HL-60 (cell line): ENCODE data around the gene DET1.
"Not testable (repeated sequence)": the region's sequence is repeated elsewhere in the genome, so short reads cannot be mapped to it uniquely, and the experiment has no call there.

Experiments
- DNase-seq, 2 experiments: peaks; one replicate each; pipeline ENCODE4 v3.0.0-alpha.2; 2010 to 2020; ENCODE audit warnings: low read depth in 1 of 2, low spot score in 1 of 2
- H3K27ac ChIP-seq: fragments of 250-450 bp; sonication (Bioruptor Pico); replicated peaks from 2 replicates; pipeline ENCODE4 v1.5.1; 2020; ENCODE audit warnings: mild to moderate bottlenecking, moderate library complexity
- H3K27me3 ChIP-seq: fragments of 250-450 bp; sonication (Bioruptor Pico); 2 replicates; pipeline ENCODE4 v1.5.1; 2021; ENCODE audit warnings: mild to moderate bottlenecking, moderate library complexity; ENCODE audit not compliant: insufficient read depth, poor library complexity, severe bottlenecking
- H3K4me3 ChIP-seq: replicated peaks from 2 replicates; pipeline ENCODE4 v1.5.1; 2011; ENCODE audit warnings: mild to moderate bottlenecking, control low read depth, low read length; ENCODE audit not compliant: insufficient read depth
- CTCF ChIP-seq: IDR thresholded peaks from one replicate; pipeline ENCODE4 v1.5.1; 2011; ENCODE audit warnings: low read length, control low read depth, inconsistent platforms; ENCODE audit not compliant: insufficient read depth
- GABPA ChIP-seq: IDR thresholded peaks from 2 replicates; pipeline ENCODE4 v1.6.1; 2012; ENCODE audit warnings: low read depth
- POLR2AphosphoS5 ChIP-seq: IDR thresholded peaks from 2 replicates; pipeline ENCODE4 v1.6.1; 2012; ENCODE audit warnings: low read depth
- SPI1 ChIP-seq: IDR thresholded peaks from 2 replicates; pipeline ENCODE4 v1.6.1; 2012; ENCODE audit warnings: low read depth, mild to moderate bottlenecking, borderline replicate concordance
- TF ChIP-seq, protein P1 (sequence below): IDR thresholded peaks from 2 replicates; pipeline ENCODE4 v1.6.1; 2012; ENCODE audit warnings: low read depth; ENCODE audit not compliant: insufficient replicate concordance

Gene DET1

GRCh38 chr15:88542342-88542733, 4.1 kb downstream of the DET1 start:
- Histone ChIP-seq H3K4me3 (no peak overlapping the region), H3K27me3 (no peaks in the 10 kb centered on the region), H3K27ac (no peak overlapping the region)
- no peak for TF ChIP-seq CTCF
- no peak for DNase-seq

DNA sequence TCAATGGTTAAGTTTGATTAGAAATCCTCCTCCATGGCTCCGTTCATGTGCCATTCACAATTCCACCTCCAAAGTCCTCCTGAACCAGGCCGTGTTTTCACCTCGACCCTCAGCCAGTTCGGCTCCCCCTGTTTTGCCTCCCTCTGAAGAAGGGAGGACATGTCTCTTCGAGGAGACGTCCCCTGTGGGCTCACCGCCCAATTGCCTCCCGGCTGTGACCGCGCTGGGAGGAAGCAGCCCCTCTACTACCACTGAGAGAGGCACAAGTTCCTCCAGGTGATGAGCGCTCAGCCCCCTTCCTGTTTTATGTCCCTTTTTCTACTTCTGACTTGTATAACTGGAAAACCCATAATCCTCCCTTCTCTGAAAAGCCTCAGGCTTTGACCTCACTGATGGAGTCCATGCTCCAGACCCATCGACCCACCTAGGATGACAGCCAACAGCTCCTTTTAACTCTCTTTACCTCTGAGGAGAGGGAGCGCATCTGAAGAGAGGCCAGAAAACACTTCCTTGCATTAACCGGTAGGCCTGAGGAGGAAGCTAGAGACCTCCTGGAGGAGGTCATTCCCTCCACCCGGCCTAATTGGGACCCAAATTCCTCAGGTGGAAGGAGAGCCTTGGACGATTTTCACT, 4.7 kb downstream of the DET1 start:
- TF ChIP-seq POLR2AphosphoS5 = no peak
- no peak for TF ChIP-seq CTCF
- TF ChIP-seq, protein P1, sequence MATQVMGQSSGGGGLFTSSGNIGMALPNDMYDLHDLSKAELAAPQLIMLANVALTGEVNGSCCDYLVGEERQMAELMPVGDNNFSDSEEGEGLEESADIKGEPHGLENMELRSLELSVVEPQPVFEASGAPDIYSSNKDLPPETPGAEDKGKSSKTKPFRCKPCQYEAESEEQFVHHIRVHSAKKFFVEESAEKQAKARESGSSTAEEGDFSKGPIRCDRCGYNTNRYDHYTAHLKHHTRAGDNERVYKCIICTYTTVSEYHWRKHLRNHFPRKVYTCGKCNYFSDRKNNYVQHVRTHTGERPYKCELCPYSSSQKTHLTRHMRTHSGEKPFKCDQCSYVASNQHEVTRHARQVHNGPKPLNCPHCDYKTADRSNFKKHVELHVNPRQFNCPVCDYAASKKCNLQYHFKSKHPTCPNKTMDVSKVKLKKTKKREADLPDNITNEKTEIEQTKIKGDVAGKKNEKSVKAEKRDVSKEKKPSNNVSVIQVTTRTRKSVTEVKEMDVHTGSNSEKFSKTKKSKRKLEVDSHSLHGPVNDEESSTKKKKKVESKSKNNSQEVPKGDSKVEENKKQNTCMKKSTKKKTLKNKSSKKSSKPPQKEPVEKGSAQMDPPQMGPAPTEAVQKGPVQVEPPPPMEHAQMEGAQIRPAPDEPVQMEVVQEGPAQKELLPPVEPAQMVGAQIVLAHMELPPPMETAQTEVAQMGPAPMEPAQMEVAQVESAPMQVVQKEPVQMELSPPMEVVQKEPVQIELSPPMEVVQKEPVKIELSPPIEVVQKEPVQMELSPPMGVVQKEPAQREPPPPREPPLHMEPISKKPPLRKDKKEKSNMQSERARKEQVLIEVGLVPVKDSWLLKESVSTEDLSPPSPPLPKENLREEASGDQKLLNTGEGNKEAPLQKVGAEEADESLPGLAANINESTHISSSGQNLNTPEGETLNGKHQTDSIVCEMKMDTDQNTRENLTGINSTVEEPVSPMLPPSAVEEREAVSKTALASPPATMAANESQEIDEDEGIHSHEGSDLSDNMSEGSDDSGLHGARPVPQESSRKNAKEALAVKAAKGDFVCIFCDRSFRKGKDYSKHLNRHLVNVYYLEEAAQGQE = no peak
- TF ChIP-seq GABPA = no peak
- no peak for TF ChIP-seq SPI1
- Histone ChIP-seq H3K27ac (no peak overlapping the region), H3K4me3 (no peak overlapping the region)

GRCh38 chr15:88541111-88541510, 5.4 kb downstream of the DET1 start:
- H3K27me3 ChIP-seq, H3K4me3 ChIP-seq, DNase-seq, H3K27ac ChIP-seq: not testable (repeated sequence)

More for the DNA sequence above, 4.7 kb downstream of the DET1 start:
- DNase-seq = no peak
- no peaks in the 10 kb centered on the region for H3K27me3 ChIP-seq

DNA sequence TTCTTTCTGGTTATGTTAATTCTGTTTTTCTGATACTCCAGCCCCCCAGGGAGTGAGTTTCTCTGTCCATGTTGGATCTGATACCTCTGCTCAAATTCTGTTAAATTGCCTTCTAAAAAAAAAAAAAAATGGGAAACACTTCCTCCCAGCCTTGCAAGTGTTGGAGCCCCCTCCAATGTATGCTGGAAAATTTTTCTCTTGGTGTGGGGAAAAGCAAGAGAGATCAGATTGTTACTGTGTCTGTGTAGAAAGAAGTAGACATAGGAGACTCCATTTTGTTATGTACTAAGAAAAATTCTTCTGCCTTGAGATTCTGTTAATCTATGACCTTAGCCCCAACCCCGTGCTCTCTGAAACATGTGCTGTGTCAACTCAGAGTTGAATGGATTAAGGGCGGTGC, 6.1 kb downstream of the DET1 start:
- H3K4me3 ChIP-seq, H3K27me3 ChIP-seq, H3K27ac ChIP-seq, DNase-seq: not testable (repeated sequence)

- no peak for DNase-seq
- H3K27me3 ChIP-seq = no peaks in the 10 kb centered on the region
- TF ChIP-seq POLR2AphosphoS5 (no peak), CTCF (no peak)
- H3K27ac ChIP-seq = no peak overlapping the region
- no peak overlapping the region for H3K4me3 ChIP-seq
Measured at GRCh38 chr15:88539441-88539840, 7.0 kb downstream of the DET1 start.

GRCh38 chr15:88538972-88539371, 7.5 kb downstream of the DET1 start:
- Histone ChIP-seq H3K4me3 (no peak overlapping the region), H3K27ac (no peak overlapping the region), H3K27me3 (no peaks in the 10 kb centered on the region)
- TF ChIP-seq, protein P1 = no peak
- no peak for TF ChIP-seq GABPA
- DNase-seq = no peak
